Right lobe of liver (tissue), 4 donors: Measurements from ENCODE around the gene EMC9.

Experiments used
- CTCF ChIP-seq, 4 donors: fragments of 200-600 bp in 3 of 4; fragments of 450-650 bp in 1 of 4; IDR thresholded peaks; one replicate each; pipeline versions ENCODE4 v1.5.1 to v1.8.0; 2016 to 2022; ENCODE audit warnings: antibody characterized with exemption in 4 of 4, mild to moderate bottlenecking in 2 of 4
- POLR2A ChIP-seq: fragments of 450-650 bp; IDR thresholded peaks from one replicate; pipeline ENCODE4 v1.6.1; 2017; ENCODE audit warnings: antibody characterized with exemption, mild to moderate bottlenecking
- donor health status: DM: no; HTN: no; CAD: no.
- donor health status: DM: no; HTN: no; CAD: no.
- donor health status: DM: no; HTN: yes; CAD: no.

GRCh38 chr14:24177041-24177825 lies 35.8 kb upstream of the EMC9 start:
- TF ChIP-seq CTCF (IDR thresholded peaks at IDR 0.05), result no peak
- no peak for TF ChIP-seq POLR2A
